ENCODE results near the gene CFAP90.

GRCh38 chr5:7793895-7794294 is 57.0 kb downstream of the CFAP90 start:
- TF ChIP-seq POLR2A (IDR thresholded peaks at IDR 0.05): no peak
- TF ChIP-seq CTCF (IDR thresholded peaks at IDR 0.05): no peak

Data from Peyer's patch (tissue), 4 donors.